HT1080 (cell line): ENCODE results near the gene NFYA. TPM values are rescaled to one million over a fixed set of nuclear protein-coding genes. Genes with fewer than 3 reads are reported as not detected.

Experiments used
- DNase-seq: peaks from one replicate; pipeline ENCODE4 v3.0.0-alpha.2; 2015; ENCODE audit warnings: low read depth
- total RNA-seq: library from RNA; depleted of rRNA; stranded (reverse); fragments of >200 nt; shearing (Covaris generic); gene quantifications from 2 replicates; pipeline ENCODE4 v1.2.3, GENCODE V29; 2014

The NFYA gene
- total RNA-seq, 1 experiment from 2014 or later, result 11.8 TPM

GRCh38 chr6:41071923-41072835 lies 595 bp upstream of the NFYA start, which contains the start of gene OARD1:
Gene OARD1, minus strand, starts transcription at chr6:41072356. Its CDS starts 722 bp downstream, at chr6:41071634.
- peak; percentile 99 for DNase-seq

- DNase-seq, result peak; percentile 82
These were observed 611 bp downstream of the NFYA start for GRCh38 chr6:41073203-41073967.

DNA sequence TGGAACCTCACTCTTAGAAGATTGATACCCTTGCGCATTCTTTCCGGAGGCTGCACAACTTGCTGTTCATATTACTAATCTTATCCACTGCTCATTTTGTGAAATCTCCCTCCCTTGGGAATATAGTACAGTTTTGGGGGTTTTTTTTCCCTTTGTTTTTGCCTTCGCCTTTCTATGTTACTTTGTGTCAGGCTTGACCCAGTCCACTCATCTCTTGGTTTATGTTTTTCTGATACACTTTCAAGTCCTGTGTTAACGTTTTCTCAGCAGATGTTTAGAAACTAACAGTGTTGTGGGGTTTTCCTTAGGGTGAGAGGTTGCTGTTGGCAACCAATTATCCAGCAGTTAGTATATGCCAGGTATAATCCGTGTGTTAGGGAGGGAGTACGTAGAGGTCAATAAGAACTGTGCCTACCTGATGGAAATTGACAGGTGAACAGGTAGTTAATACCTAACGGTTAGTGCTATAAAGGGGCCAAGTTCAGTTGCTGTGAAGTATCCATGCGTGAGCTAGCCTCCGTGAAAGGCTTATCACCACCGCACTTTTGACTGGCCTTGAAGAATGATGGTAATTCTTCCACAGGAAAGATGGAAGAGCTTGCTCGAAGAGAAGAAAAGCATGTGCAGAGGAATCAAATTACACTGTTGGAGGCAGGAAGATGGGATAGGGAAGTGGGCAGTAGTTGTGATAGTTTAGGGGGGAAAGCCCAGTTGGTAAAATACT lies 1.4 kb downstream of the NFYA start:
- DNase-seq, result peak; percentile 33

- no peak for DNase-seq
These were observed 2.1 kb downstream of the NFYA start for GRCh38 chr6:41074692-41075436.

DNA sequence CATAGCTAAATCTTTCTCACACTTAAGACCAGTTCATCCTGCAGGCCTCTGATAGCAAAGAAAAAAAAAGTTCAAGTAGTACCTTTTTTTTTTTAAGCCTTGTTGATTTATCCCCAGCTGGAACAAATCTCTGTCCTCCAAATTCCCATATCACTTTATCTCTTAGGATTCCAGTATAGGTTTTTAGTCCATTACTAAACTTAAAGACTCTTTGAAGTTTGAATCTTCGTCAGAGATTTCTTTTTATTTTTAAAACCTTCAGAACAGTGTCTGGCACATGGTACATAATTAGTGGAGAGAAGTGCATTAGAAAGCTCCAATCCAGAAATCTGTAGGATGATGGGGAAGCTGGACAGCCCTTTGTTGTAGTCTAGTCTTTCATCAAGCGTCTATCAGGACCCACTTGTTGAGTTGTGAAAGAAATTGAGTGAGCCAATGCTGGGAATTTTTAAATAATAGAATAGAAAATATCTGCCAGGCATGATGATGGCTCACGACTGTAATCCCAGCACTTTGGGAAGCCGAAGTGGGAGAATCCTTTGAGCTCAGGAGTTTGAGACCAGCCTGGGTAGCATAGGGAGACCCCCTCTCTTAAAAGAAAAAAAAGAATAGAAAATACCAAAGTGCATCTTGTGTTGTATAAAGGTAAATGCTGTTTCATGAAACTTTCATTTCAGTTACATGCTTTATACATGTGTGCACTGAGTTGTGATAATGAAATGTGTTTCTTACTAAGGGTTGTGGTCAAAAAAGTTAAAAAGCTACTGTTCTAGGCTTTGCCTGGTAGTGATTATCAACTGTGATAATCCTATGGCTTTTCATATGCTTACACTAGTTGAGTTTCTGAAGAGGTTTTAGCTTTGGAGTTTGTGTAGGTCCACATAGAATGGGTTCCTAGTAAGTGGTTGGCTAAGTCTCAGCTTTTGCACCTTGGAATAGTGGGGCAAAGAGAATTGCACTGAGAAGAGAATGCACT lies 3.2 kb downstream of the NFYA start:
- DNase-seq, result no peak

DNA sequence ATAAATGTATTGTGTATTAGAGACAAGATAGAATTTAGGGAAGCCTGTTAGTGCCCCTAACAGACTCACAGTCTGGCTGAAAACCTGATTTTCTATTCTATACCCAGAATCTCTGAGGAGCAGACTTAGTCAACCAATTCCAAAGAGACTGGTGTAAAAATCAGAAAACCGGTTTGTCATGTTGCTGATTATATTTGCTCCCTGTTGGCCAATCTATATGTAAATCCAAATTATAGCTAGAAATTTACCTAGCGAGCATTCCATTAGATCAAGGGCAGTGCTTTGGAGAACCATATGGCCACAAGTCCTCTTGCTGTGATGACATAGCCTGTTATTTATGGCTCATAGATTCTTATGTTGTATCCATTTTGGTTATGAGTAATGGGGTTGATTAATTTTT lies 4.8 kb downstream of the NFYA start:
- no peak for DNase-seq

GRCh38 chr6:41078101-41078500 lies 5.3 kb downstream of the NFYA start:
- DNase-seq, result no peak

DNA sequence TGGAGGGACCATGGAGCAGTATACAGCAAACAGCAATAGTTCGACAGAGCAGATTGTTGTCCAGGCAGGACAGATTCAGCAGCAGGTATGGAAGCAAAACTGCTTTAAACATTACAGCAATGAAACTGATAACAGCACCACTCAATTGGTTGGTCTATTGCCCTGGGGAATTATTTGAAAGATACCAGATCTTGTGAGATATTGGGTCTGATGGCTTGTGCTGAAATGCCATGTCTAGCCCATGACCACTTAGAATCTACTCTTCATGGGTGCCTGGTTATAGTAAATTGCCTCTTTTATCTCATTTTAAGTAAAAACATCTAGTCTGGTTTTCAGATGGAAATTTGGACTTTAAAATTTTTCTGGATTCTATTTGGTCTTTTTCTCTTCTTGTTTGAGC lies 6.3 kb downstream of the NFYA start:
- no peak for DNase-seq

DNA sequence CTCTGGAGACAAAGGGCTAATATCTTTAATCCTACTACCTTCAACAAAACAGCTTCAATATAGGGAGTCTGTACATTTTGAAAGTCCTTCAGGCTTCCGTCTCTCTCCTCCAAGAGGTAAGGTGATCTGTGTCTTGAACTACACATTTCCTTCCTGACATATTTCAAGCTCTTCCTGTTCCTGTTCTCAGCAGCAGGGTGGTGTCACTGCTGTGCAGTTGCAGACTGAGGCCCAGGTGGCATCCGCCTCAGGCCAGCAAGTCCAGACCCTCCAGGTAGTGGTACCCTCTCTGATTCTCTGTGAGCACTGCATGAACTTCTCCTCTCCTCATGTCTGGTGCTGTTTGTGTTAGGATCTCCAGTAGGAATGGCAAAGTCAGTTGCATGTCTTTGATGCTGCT lies 7.8 kb downstream of the NFYA start:
- DNase-seq, result no peak

- no peak for DNase-seq
These were observed 10.3 kb downstream of the NFYA start for GRCh38 chr6:41083072-41083471.

GRCh38 chr6:41085182-41085581 lies 12.4 kb downstream of the NFYA start:
- DNase-seq, result no peak

DNA sequence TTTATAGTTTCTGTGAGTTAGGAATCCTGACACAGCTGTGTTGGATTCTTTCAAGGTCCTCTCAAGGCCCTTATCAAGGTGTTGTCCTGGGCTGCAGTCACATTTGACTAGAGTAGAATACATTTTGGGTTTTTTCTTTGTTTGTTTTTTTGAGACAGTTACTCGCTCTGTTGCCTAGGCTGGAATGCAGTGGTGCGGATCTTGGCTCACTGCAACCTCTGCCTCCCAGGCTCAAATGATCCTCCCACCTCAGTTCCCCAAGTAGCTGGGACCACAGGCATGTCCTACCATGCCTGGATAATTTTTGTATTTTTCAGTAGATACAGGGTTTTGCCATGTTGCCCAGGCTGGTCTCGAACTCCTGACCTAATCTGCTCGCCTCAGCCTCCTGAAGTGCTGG lies 15.7 kb downstream of the NFYA start:
- DNase-seq, result no peak

GRCh38 chr6:41090841-41091761 lies 18.3 kb downstream of the NFYA start:
- DNase-seq, result no peak

- DNase-seq, result peak; percentile 13
These were observed 19.8 kb downstream of the NFYA start for GRCh38 chr6:41092421-41093140.

DNA sequence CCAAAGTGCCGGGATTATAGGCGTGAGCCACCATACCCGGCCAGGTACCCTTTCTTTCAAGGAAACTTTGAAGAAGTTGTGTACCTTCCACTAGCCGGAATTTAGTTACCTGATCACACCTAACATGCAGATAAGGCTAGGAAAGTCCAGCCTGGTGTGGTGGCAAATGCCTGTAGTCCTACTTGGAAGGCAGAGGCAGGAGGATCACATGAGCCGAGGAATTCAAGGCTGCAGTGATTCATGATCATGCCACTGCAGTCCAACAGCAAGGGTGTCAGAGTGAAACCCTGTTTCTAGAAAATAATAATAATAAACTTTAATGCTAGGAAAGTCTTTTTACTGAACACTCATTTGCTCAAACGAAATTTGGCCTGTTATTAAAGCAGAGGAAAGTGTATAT lies 21.0 kb downstream of the NFYA start:
- DNase-seq, result no peak

DNA sequence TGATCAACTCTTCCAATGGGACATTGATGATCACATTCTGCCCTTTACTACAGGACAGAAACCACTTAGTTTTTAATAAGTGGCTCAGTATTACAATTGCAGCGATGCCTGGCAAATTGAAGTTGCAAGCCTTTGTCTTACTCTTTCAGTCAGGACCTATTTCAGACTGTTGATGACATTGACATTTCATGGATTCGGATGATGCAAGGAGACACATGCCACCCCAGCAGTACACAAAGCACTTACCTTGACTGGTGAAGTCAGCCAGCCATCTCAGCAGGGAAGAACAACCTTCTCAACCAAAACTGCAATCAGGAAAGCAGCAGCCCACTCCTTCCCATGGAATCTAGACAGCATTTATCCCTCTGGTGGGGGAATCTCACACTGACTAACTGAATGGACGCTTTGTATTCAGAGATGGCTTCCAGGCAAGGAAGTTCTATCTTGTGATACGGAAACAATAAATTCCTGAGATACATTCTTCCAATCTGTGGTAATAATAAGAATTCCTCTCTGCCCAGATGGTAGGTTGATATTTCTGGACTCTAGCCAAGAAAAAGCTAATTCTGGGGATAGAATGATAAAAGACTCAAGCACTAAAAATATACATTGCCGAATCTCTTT lies 24.8 kb downstream of the NFYA start:
- peak; percentile 39 for DNase-seq

- no peak for DNase-seq
These were observed 25.6 kb downstream of the NFYA start for GRCh38 chr6:41098366-41098765.
